SK-N-SH treated with all-trans-retinoic acid at 6 μM for 48 hours (cell line): Measurements from ENCODE around the gene TUFT1.

Experiments
- ATAC-seq: fragments of 200-7000 bp; cut with Tn5 transposase; 3 replicates; pipeline ENCODE4 v1.9.1; 2020; ENCODE audit warnings: mild to moderate bottlenecking, moderate library complexity
- ARNTL ChIP-seq: fragments of 450-650 bp; formaldehyde crosslinking; IDR thresholded peaks from 2 replicates; pipeline ENCODE4 v1.5.0; 2020; ENCODE audit warnings: low read depth, mild to moderate bottlenecking, moderate library complexity, borderline replicate concordance
- BACH2 ChIP-seq: fragments of 250-450 bp; sonication (Bioruptor Pico); IDR thresholded peaks from 2 replicates; pipeline ENCODE4 v1.9.0; 2021; ENCODE audit warnings: mild to moderate bottlenecking, borderline replicate concordance
- CSDC2 ChIP-seq: fragments of 250-450 bp; sonication (Bioruptor Pico); IDR thresholded peaks from 2 replicates; pipeline ENCODE4 v1.5.0; 2020; ENCODE audit warnings: mild to moderate bottlenecking, moderate library complexity
- CSRNP3 ChIP-seq: fragments of 250-450 bp; sonication (Bioruptor Pico); IDR thresholded peaks from 2 replicates; pipeline ENCODE4 v1.5.1; 2021; ENCODE audit warnings: mild to moderate bottlenecking, moderate library complexity
- ESRRG ChIP-seq: fragments of 250-450 bp; sonication (Bioruptor Pico); IDR thresholded peaks from 2 replicates; pipeline ENCODE4 v1.6.1; 2021; ENCODE audit warnings: mild to moderate bottlenecking
- GLIS3 ChIP-seq: fragments of 250-450 bp; sonication (Bioruptor Pico); IDR thresholded peaks from 2 replicates; pipeline ENCODE4 v1.5.0; 2020; ENCODE audit warnings: mild to moderate bottlenecking, moderate library complexity
- ISL1 ChIP-seq: fragments of 250-450 bp; sonication (Bioruptor Pico); IDR thresholded peaks from 2 replicates; pipeline ENCODE4 v2.1.2; 2022; ENCODE audit warnings: mild to moderate bottlenecking, moderate library complexity
- POU6F1 ChIP-seq: fragments of 250-450 bp; sonication (Bioruptor Pico); IDR thresholded peaks from 2 replicates; pipeline ENCODE4 v1.8.0; 2021; ENCODE audit warnings: low read depth, mild to moderate bottlenecking, moderate library complexity, borderline replicate concordance
- RARB ChIP-seq: fragments of 250-450 bp; sonication (Bioruptor Pico); IDR thresholded peaks from 2 replicates; pipeline ENCODE4 v1.8.0; 2021; ENCODE audit warnings: mild to moderate bottlenecking, moderate library complexity
- SNAI2 ChIP-seq: fragments of 250-450 bp; sonication (Bioruptor Pico); IDR thresholded peaks from 2 replicates; pipeline ENCODE4 v1.5.0; 2020; ENCODE audit warnings: mild to moderate bottlenecking, moderate library complexity
- TOX ChIP-seq: fragments of 250-450 bp; sonication (Bioruptor Pico); IDR thresholded peaks from 2 replicates; pipeline ENCODE4 v1.8.0; 2021; ENCODE audit warnings: mild to moderate bottlenecking, moderate library complexity, borderline replicate concordance
- TSHZ2 ChIP-seq: fragments of 250-450 bp; sonication (Bioruptor Pico); IDR thresholded peaks from 2 replicates; pipeline ENCODE4 v1.5.0; 2020; ENCODE audit warnings: mild to moderate bottlenecking, moderate library complexity
- ZNF565 ChIP-seq: fragments of 450-650 bp; formaldehyde crosslinking; conservative IDR thresholded peaks from 2 replicates; pipeline ENCODE4 v1.5.0; 2020; ENCODE audit warnings: low read depth, mild to moderate bottlenecking, moderate library complexity
- ZNF70 ChIP-seq: fragments of 450-650 bp; formaldehyde crosslinking; IDR thresholded peaks from 2 replicates; pipeline ENCODE4 v1.5.0; 2020; ENCODE audit warnings: mild to moderate bottlenecking, moderate library complexity
- ZNF8 ChIP-seq: fragments of 450-650 bp; formaldehyde crosslinking; IDR thresholded peaks from 2 replicates; pipeline ENCODE4 v1.5.0; 2020; ENCODE audit warnings: mild to moderate bottlenecking, moderate library complexity

Gene TUFT1

GRCh38 chr1:151540021-151540981, at the start of gene TUFT1:
TSS of gene TUFT1 (plus strand) at chr1:151540309. CDS start at chr1:151540367, 58 bp downstream.
- ATAC-seq, result peak; percentile 85
- peak; percentile 79; the same call in 1 of the 2 replicates for TF ChIP-seq RARB
- TF ChIP-seq BACH2 (CRISPR knock-in tag), result no peak
- TF ChIP-seq TOX (CRISPR knock-in tag), result 0 out of 2 replicates have a peak, but pooled peaks have one; percentile 11

GRCh38 chr1:151491641-151492040, 48.5 kb upstream of the TUFT1 start:
- TF ChIP-seq CSRNP3, result no peak
- TF ChIP-seq ZNF565 (CRISPR knock-in tag), result no peak
- no peak for TF ChIP-seq ZNF70 (CRISPR knock-in tag)
- no peak for TF ChIP-seq BACH2 (CRISPR knock-in tag)
- TF ChIP-seq CSDC2 (CRISPR knock-in tag), result no peak
- no peak for TF ChIP-seq ARNTL (CRISPR knock-in tag)
- no peak for ATAC-seq

- no peak for ATAC-seq
- TF ChIP-seq ISL1 (CRISPR knock-in tag) (no peak), POU6F1 (CRISPR knock-in tag) (no peak), ZNF8 (CRISPR knock-in tag) (no peak), CSRNP3 (no peak), SNAI2 (CRISPR knock-in tag) (no peak)
- TF ChIP-seq, all 23 proteins: peak for 0
Observed at GRCh38 chr1:151492120-151492519, 48.0 kb upstream of the TUFT1 start.

- ATAC-seq, result no peak
Observed at GRCh38 chr1:151493042-151493441, 47.1 kb upstream of the TUFT1 start.

More at GRCh38 chr1:151493042-151493441, 47.1 kb upstream of the TUFT1 start:
- no peak for TF ChIP-seq TSHZ2 (CRISPR knock-in tag)
- TF ChIP-seq BACH2 (CRISPR knock-in tag), result no peak
- TF ChIP-seq ZNF8 (CRISPR knock-in tag), result no peak
- no peak for TF ChIP-seq CSDC2 (CRISPR knock-in tag)
- no peak for TF ChIP-seq ZNF565 (CRISPR knock-in tag)
- TF ChIP-seq RARB, result no peak
- no peak for TF ChIP-seq GLIS3 (CRISPR knock-in tag)
- no peak for TF ChIP-seq ESRRG (CRISPR knock-in tag)
- no peak for TF ChIP-seq POU6F1 (CRISPR knock-in tag)
